CD4-positive, alpha-beta T cell treated with Interleukin-15 for 1 hour (primary cell): ENCODE results near the gene PACRG.

Experiments used
- DNase-seq: peaks from one replicate; pipeline ENCODE4 v3.0.0-alpha.2; 2020

PACRG gene

GRCh38 chr6:163095401-163095800 is 367.6 kb downstream of the PACRG start:
- DNase-seq = no peak

GRCh38 chr6:163098827-163099479 is 371.2 kb downstream of the PACRG start:
- DNase-seq = no peak

GRCh38 chr6:163099621-163100171 is 371.9 kb downstream of the PACRG start:
- DNase-seq = no peak

- no peak for DNase-seq
Measured at GRCh38 chr6:163100259-163100658, 372.5 kb downstream of the PACRG start.

- DNase-seq = no peak
Measured at GRCh38 chr6:163113358-163113962, 385.7 kb downstream of the PACRG start.

- DNase-seq = no peak
Measured at GRCh38 chr6:163118941-163119340, 391.2 kb downstream of the PACRG start.

GRCh38 chr6:163120223-163120622 is 392.4 kb downstream of the PACRG start:
- DNase-seq = no peak

- DNase-seq = no peak
Measured at GRCh38 chr6:163121270-163121669, 393.5 kb downstream of the PACRG start.

- DNase-seq = no peak
Measured at GRCh38 chr6:163122365-163122764, 394.6 kb downstream of the PACRG start.

GRCh38 chr6:163123098-163123497 is 395.3 kb downstream of the PACRG start:
- DNase-seq = no peak

- DNase-seq = no peak
Measured at GRCh38 chr6:163126741-163127140, 399.0 kb downstream of the PACRG start.

- DNase-seq = no peak
Measured at GRCh38 chr6:163127587-163127986, 399.8 kb downstream of the PACRG start.

GRCh38 chr6:163128324-163128723 is 400.6 kb downstream of the PACRG start:
- no peak for DNase-seq

GRCh38 chr6:163132050-163132750 is 404.4 kb downstream of the PACRG start:
- DNase-seq = no peak

- DNase-seq = no peak
Measured at GRCh38 chr6:163133017-163133416, 405.2 kb downstream of the PACRG start.

GRCh38 chr6:163133691-163134090 is 405.9 kb downstream of the PACRG start:
- DNase-seq = no peak

- DNase-seq = no peak
Measured at GRCh38 chr6:163136681-163137397, 409.1 kb downstream of the PACRG start.

- no peak for DNase-seq
Measured at GRCh38 chr6:163137398-163137881, 409.7 kb downstream of the PACRG start.

- no peak for DNase-seq
Measured at GRCh38 chr6:163146036-163146435, 418.3 kb downstream of the PACRG start.

GRCh38 chr6:163147994-163148393 is 420.2 kb downstream of the PACRG start:
- DNase-seq = no peak

- DNase-seq = no peak
Measured at GRCh38 chr6:163148451-163149278, 420.9 kb downstream of the PACRG start.

GRCh38 chr6:163149279-163149848 is 421.6 kb downstream of the PACRG start:
- DNase-seq = no peak
